LoVo (cell line): ENCODE results near the gene AGPAT1.

Experiments used
- DNase-seq: peaks from one replicate; pipeline ENCODE4 v3.0.0-alpha.2; 2016; ENCODE audit warnings: low spot score

AGPAT1 gene

GRCh38 chr6:32148289-32149091 is 27.4 kb downstream of the AGPAT1 start:
- no peak for DNase-seq

- DNase-seq: no peak
Observed at GRCh38 chr6:32147401-32148132, 28.3 kb downstream of the AGPAT1 start.

GRCh38 chr6:32146687-32147086 is 29.2 kb downstream of the AGPAT1 start:
- no peak for DNase-seq

GRCh38 chr6:32146287-32146686 is 29.6 kb downstream of the AGPAT1 start:
- DNase-seq: no peak

- DNase-seq: peak; percentile 19
Observed at GRCh38 chr6:32144238-32144637, 31.6 kb downstream of the AGPAT1 start.

GRCh38 chr6:32140420-32141046 is 35.4 kb downstream of the AGPAT1 start:
- no peak for DNase-seq

GRCh38 chr6:32139590-32139989 is 36.3 kb downstream of the AGPAT1 start:
- DNase-seq: no peak

GRCh38 chr6:32137454-32137853 is 38.4 kb downstream of the AGPAT1 start:
- DNase-seq: no peak

- no peak for DNase-seq
Observed at GRCh38 chr6:32133786-32134185, 42.1 kb downstream of the AGPAT1 start.

GRCh38 chr6:32132110-32132509 is 43.8 kb downstream of the AGPAT1 start:
- no peak for DNase-seq

- DNase-seq: no peak
Observed at GRCh38 chr6:32131439-32131948, 44.4 kb downstream of the AGPAT1 start.

GRCh38 chr6:32129297-32130088 is 46.4 kb downstream of the AGPAT1 start:
- DNase-seq: no peak

- no peak for DNase-seq
Observed at GRCh38 chr6:32128751-32129296, 47.1 kb downstream of the AGPAT1 start.

GRCh38 chr6:32127717-32128592 is 47.9 kb downstream of the AGPAT1 start, which contains the start of gene ATF6B:
Gene ATF6B, minus strand, starts transcription at chr6:32128246. Its CDS starts 39 bp downstream, at chr6:32128207.
- DNase-seq: peak; percentile 99

GRCh38 chr6:32127409-32127716 is 48.5 kb downstream of the AGPAT1 start:
- no peak for DNase-seq

GRCh38 chr6:32126880-32127279 is 49.0 kb downstream of the AGPAT1 start:
- DNase-seq: no peak

- DNase-seq: no peak
Observed at GRCh38 chr6:32123681-32124080, 52.2 kb downstream of the AGPAT1 start.

- DNase-seq: no peak
Observed at GRCh38 chr6:32120573-32121059, 55.3 kb downstream of the AGPAT1 start.

GRCh38 chr6:32118782-32119628 is 56.9 kb downstream of the AGPAT1 start:
- peak; percentile 65 for DNase-seq
